GM10266 (cell line): ENCODE data around the gene RANBP9.

ENCODE experiments used
- DNase-seq: peaks from one replicate; pipeline ENCODE4 v3.0.0; 2012; ENCODE audit errors: extremely low spot score
- CTCF ChIP-seq: IDR thresholded peaks from 2 replicates; pipeline ENCODE4 v1.5.1; 2012; ENCODE audit warnings: mild to moderate bottlenecking, low read depth; ENCODE audit not compliant: control insufficient read depth, insufficient read depth; ENCODE audit errors: missing control alignments

RANBP9 gene

GRCh38 chr6:13724182-13724581 lies 12.5 kb upstream of the RANBP9 start:
- no peak for DNase-seq
- TF ChIP-seq CTCF: no peak

- no peak for TF ChIP-seq CTCF
These were observed 11.2 kb upstream of the RANBP9 start for GRCh38 chr6:13722880-13723279.

GRCh38 chr6:13718123-13718458 lies 6.5 kb upstream of the RANBP9 start:
- no peak for DNase-seq
- TF ChIP-seq CTCF: no peak

More at GRCh38 chr6:13722880-13723279, 11.2 kb upstream of the RANBP9 start:
- no peak for DNase-seq

DNA sequence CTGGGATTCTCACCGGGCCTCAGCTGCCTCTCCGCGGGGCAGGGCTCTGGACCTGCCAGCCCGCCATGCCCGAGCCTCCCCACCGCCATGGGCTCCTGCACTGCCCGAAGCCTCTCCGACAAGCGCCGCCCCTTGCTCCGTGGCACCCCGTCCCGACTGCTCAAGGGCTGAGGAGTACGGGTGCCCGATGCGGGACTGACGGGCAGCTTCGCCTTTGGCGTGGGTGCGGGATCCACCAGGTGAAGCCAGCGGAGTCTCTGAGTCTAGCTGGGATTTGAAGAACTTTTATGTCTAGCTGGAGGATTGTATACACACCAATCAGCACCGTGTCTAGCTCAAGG lies 5.3 kb upstream of the RANBP9 start:
- TF ChIP-seq CTCF: no peak
- DNase-seq: no peak

- DNase-seq: no peak
- no peak for TF ChIP-seq CTCF
These were observed 4.8 kb upstream of the RANBP9 start for GRCh38 chr6:13716225-13716954.

DNA sequence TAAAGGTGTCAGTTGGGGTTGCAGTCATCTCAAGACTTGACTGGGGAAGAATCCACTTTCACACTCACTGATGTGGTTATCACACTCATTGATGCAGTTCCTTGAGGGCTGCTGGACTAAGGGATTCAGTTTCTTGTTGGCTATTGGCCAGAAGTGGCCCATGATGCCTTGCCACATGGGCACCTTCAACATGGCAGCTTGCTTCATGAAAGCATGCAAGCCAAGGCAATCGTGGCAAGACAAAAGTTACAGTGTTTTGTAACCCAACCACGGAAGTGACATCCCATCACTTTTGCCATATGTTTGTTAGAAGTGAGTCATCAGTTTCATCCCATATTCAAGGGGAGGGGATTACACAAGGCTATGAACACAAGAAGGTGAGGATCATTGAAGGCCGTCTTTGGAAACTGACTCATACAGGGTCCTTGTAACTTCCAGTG lies 3.8 kb upstream of the RANBP9 start:
- DNase-seq: no peak
- no peak for TF ChIP-seq CTCF

- no peak for TF ChIP-seq CTCF
- no peak for DNase-seq
These were observed 914 bp upstream of the RANBP9 start for GRCh38 chr6:13712599-13712898.
